Fibroblast of mammary gland (primary cell): ENCODE data around the gene OTOR.

Source experiments
- DNase-seq: peaks from one replicate; pipeline ENCODE4 v3.0.0-alpha.2; 2010; ENCODE audit warnings: low read depth
- H3K4me3 ChIP-seq: 2 replicates; pipeline ENCODE4 v1.5.1; 2011; ENCODE audit warnings: low read depth, mild to moderate bottlenecking, low read length, moderate library complexity; ENCODE audit not compliant: control insufficient read depth
- CTCF ChIP-seq: conservative IDR thresholded peaks from 2 replicates; pipeline ENCODE4 v1.5.1; 2011; ENCODE audit warnings: low read depth, low read length, inconsistent platforms; ENCODE audit not compliant: control insufficient read depth, insufficient read depth

Gene OTOR

GRCh38 chr20:16748308-16748900, at the start of gene OTOR:
Gene OTOR (plus strand): TSS chr20:16748358. CDS start chr20:16748402, 44 bp downstream.
- H3K4me3 ChIP-seq = no peak within 1 kb of the TSS
- no peak for TF ChIP-seq CTCF
- DNase-seq = no peak

GRCh38 chr20:16699293-16699692, 48.9 kb upstream of the OTOR start:
- no peak for TF ChIP-seq CTCF
- no peak for DNase-seq
- H3K4me3 ChIP-seq = no peak overlapping the region

GRCh38 chr20:16701296-16701695, 46.9 kb upstream of the OTOR start:
- peak; percentile 5 for DNase-seq
- peak; percentile 18 for TF ChIP-seq CTCF
- no peak overlapping the region for H3K4me3 ChIP-seq

GRCh38 chr20:16703570-16703969, 44.6 kb upstream of the OTOR start:
- no peak for TF ChIP-seq CTCF
- no peak overlapping the region for H3K4me3 ChIP-seq
- no peak for DNase-seq

- no peak overlapping the region for H3K4me3 ChIP-seq
- no peak for DNase-seq
- TF ChIP-seq CTCF = no peak
Observed at GRCh38 chr20:16707674-16708073, 40.5 kb upstream of the OTOR start.

GRCh38 chr20:16708602-16709001, 39.6 kb upstream of the OTOR start:
- no peak for DNase-seq
- TF ChIP-seq CTCF = no peak
- no peak overlapping the region for H3K4me3 ChIP-seq

- no peak overlapping the region for H3K4me3 ChIP-seq
- no peak for DNase-seq
- TF ChIP-seq CTCF = no peak
Observed at GRCh38 chr20:16709017-16709416, 39.1 kb upstream of the OTOR start.
